Keratinocyte (primary cell): ENCODE data around the gene LRRC27.

Experiments used
- EZH2 ChIP-seq: IDR thresholded peaks from one replicate; pipeline ENCODE4 v1.6.1; 2012; ENCODE audit warnings: inconsistent platforms, mild to moderate bottlenecking, low read length, moderate library complexity
- TF ChIP-seq, protein P1 (sequence below), 3 experiments: IDR thresholded peaks in 1 of 3; conservative IDR thresholded peaks in 1 of 3; optimal IDR thresholded peaks in 1 of 3; 2 replicates in 2 of 3; 3 replicates in 1 of 3; pipeline versions ENCODE3 to v1.5.1; 2011; ENCODE audit warnings: low read length in 3 of 3, mild to moderate bottlenecking in 3 of 3, moderate library complexity in 2 of 3, control low read depth in 1 of 3, inconsistent platforms in 1 of 3; ENCODE audit not compliant: insufficient read depth in 2 of 3; ENCODE audit errors: extremely low read depth in 1 of 3

DNA sequence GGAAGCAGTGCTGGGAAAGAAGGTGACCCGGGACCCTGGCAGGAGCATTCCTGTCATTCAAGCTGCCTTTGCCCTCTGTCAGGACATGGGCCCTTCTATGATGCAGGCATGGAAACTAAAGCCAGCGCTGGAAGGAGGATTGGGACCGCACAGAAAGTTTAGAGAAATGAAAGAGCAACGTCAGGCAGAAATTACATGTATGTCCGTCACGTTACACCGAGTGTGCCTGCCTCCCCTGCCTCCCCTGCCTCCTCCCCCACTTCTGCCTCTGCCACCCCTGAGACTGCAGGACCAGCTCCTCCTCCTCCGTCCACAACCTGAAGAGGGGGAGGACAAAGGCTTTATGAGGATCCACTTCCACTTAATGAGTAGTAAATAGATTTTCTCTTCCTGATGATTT is 51.1 kb downstream of the LRRC27 start:
- TF ChIP-seq, protein P1, sequence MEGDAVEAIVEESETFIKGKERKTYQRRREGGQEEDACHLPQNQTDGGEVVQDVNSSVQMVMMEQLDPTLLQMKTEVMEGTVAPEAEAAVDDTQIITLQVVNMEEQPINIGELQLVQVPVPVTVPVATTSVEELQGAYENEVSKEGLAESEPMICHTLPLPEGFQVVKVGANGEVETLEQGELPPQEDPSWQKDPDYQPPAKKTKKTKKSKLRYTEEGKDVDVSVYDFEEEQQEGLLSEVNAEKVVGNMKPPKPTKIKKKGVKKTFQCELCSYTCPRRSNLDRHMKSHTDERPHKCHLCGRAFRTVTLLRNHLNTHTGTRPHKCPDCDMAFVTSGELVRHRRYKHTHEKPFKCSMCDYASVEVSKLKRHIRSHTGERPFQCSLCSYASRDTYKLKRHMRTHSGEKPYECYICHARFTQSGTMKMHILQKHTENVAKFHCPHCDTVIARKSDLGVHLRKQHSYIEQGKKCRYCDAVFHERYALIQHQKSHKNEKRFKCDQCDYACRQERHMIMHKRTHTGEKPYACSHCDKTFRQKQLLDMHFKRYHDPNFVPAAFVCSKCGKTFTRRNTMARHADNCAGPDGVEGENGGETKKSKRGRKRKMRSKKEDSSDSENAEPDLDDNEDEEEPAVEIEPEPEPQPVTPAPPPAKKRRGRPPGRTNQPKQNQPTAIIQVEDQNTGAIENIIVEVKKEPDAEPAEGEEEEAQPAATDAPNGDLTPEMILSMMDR (optimal IDR thresholded peaks at IDR 0.05 in 1 of 3, IDR thresholded peaks at IDR 0.05 in 1 of 3, conservative IDR thresholded peaks at IDR 0.05 in 1 of 3; ENCODE audit: extremely low read depth in 1 of 3, insufficient read depth in 2 of 3, low read length in 3 of 3) = no peak
- TF ChIP-seq EZH2 = no peak
